ENCODE data around the gene CDKN2AIPNL. TPM values are rescaled to one million over a fixed set of nuclear protein-coding genes. Genes with fewer than 3 reads are reported as not detected.

CDKN2AIPNL gene
- total RNA-seq: 16.0 TPM

- DNase-seq: peak; percentile 65
Measured at GRCh38 chr5:134411546-134412266, at the start of gene CDKN2AIPNL. Gene CDKN2AIPNL, minus strand, starts transcription at chr5:134411881. Its CDS starts 27 bp downstream, at chr5:134411854.

- no peak for DNase-seq
Measured at GRCh38 chr5:134460551-134460950, 48.9 kb upstream of the CDKN2AIPNL start.

- DNase-seq: no peak
Measured at GRCh38 chr5:134459491-134459890, 47.8 kb upstream of the CDKN2AIPNL start.

GRCh38 chr5:134459010-134459403 lies 47.3 kb upstream of the CDKN2AIPNL start:
- no peak for DNase-seq

GRCh38 chr5:134458234-134459009 lies 46.7 kb upstream of the CDKN2AIPNL start:
- no peak for DNase-seq

GRCh38 chr5:134457801-134458200 lies 46.1 kb upstream of the CDKN2AIPNL start:
- no peak for DNase-seq

GRCh38 chr5:134456825-134457224 lies 45.1 kb upstream of the CDKN2AIPNL start:
- DNase-seq: no peak

- DNase-seq: no peak
Measured at GRCh38 chr5:134455466-134455865, 43.8 kb upstream of the CDKN2AIPNL start.

- DNase-seq: no peak
Measured at GRCh38 chr5:134453016-134453415, 41.3 kb upstream of the CDKN2AIPNL start.

- peak; percentile 34 for DNase-seq
Measured at GRCh38 chr5:134451936-134452505, 40.3 kb upstream of the CDKN2AIPNL start.

GRCh38 chr5:134451225-134451935 lies 39.7 kb upstream of the CDKN2AIPNL start:
- DNase-seq: no peak

GRCh38 chr5:134450374-134450773 lies 38.7 kb upstream of the CDKN2AIPNL start:
- no peak for DNase-seq

GRCh38 chr5:134449167-134449566 lies 37.5 kb upstream of the CDKN2AIPNL start:
- DNase-seq: no peak

GRCh38 chr5:134447815-134448520 lies 36.3 kb upstream of the CDKN2AIPNL start:
- DNase-seq: no peak

GRCh38 chr5:134446938-134447337 lies 35.3 kb upstream of the CDKN2AIPNL start:
- no peak for DNase-seq

- no peak for DNase-seq
Measured at GRCh38 chr5:134445856-134446818, 34.5 kb upstream of the CDKN2AIPNL start.

GRCh38 chr5:134444941-134445471 lies 33.3 kb upstream of the CDKN2AIPNL start:
- DNase-seq: no peak

GRCh38 chr5:134440201-134440755 lies 28.6 kb upstream of the CDKN2AIPNL start:
- DNase-seq: no peak

GRCh38 chr5:134439210-134439654 lies 27.6 kb upstream of the CDKN2AIPNL start:
- peak; percentile 89 for DNase-seq

- no peak for DNase-seq
Measured at GRCh38 chr5:134438721-134439123, 27.0 kb upstream of the CDKN2AIPNL start.
